ENCODE data around the gene FLYWCH1. TPM values are rescaled to one million over a fixed set of nuclear protein-coding genes. Genes with fewer than 3 reads are reported as not detected.

FLYWCH1 gene
- total RNA-seq, 2 donors from 2014 or later: 31.5 to 37.8 TPM

GRCh38 chr16:2882650-2883457 is 28.9 kb upstream of the FLYWCH1 start, which contains the start of gene FLYWCH2:
TSS of gene FLYWCH2 (plus strand) at chr16:2883215. CDS start at chr16:2896450, 13,235 bp downstream.
- H3K9me3 ChIP-seq: no peaks in the 10 kb centered on the region
- no peak for TF ChIP-seq CTCF (IDR thresholded peaks at IDR 0.05)
- H3K27me3 ChIP-seq: no peaks in the 10 kb centered on the region

GRCh38 chr16:2883458-2883908 is 28.2 kb upstream of the FLYWCH1 start:
- no peaks in the 10 kb centered on the region for H3K27me3 ChIP-seq
- peaks cover 0 to 8% of the 10 kb centered on the region in 2 donors for H3K4me1 ChIP-seq
- peak overlapping the region; percentile 73 to 95 for H3K4me3 ChIP-seq
- no peaks in the 10 kb centered on the region for H3K9me3 ChIP-seq
- TF ChIP-seq CTCF (IDR thresholded peaks at IDR 0.05): no peak
- peak overlapping the region; percentile 94 to 98 for H3K27ac ChIP-seq
- H3K36me3 ChIP-seq: no peaks in the 10 kb centered on the region
- no peak for DNase-seq (ENCODE audit: low spot score)

More at GRCh38 chr16:2882650-2883457, 28.9 kb upstream of the FLYWCH1 start, which contains the start of gene FLYWCH2:
- Histone ChIP-seq H3K4me3 (peak within 1 kb of the TSS; percentile 73 to 95), H3K36me3 (no peaks in the 10 kb centered on the region), H3K4me1 (peaks cover 0 to 8% of the 10 kb centered on the region in 2 donors), H3K27ac (peak within 1 kb of the TSS; percentile 94 to 98)
- DNase-seq (ENCODE audit: low spot score): peak; percentile 99

GRCh38 chr16:2884041-2884451 is 27.7 kb upstream of the FLYWCH1 start:
- H3K4me3 ChIP-seq: peak overlapping the region; percentile 73 to 95
- H3K27me3 ChIP-seq: no peaks in the 10 kb centered on the region
- no peak for DNase-seq (ENCODE audit: low spot score)
- TF ChIP-seq CTCF (IDR thresholded peaks at IDR 0.05): no peak
- no peaks in the 10 kb centered on the region for H3K9me3 ChIP-seq
- peaks cover 0 to 8% of the 10 kb centered on the region in 2 donors for H3K4me1 ChIP-seq
- H3K36me3 ChIP-seq: no peaks in the 10 kb centered on the region
- peak overlapping the region; percentile 94 to 98 for H3K27ac ChIP-seq

GRCh38 chr16:2894231-2894630 is 17.5 kb upstream of the FLYWCH1 start:
- TF ChIP-seq CTCF (IDR thresholded peaks at IDR 0.05): no peak
- Histone ChIP-seq H3K9me3 (no peaks in the 10 kb centered on the region), H3K4me1 (peaks cover 0 to 12% of the 10 kb centered on the region in 2 donors), H3K27ac (no peak overlapping the region), H3K4me3 (no peak overlapping the region), H3K27me3 (no peaks in the 10 kb centered on the region), H3K36me3 (peaks cover 12% of the 10 kb centered on the region)
- no peak for DNase-seq (ENCODE audit: low spot score)

- H3K9me3 ChIP-seq: no peaks in the 10 kb centered on the region
- no peak overlapping the region for H3K27ac ChIP-seq
- H3K4me3 ChIP-seq: no peak overlapping the region
- peaks cover 0 to 12% of the 10 kb centered on the region in 2 donors for H3K4me1 ChIP-seq
- no peak for DNase-seq (ENCODE audit: low spot score)
- TF ChIP-seq CTCF (IDR thresholded peaks at IDR 0.05): no peak
- H3K27me3 ChIP-seq: no peaks in the 10 kb centered on the region
- H3K36me3 ChIP-seq: peaks cover 12% of the 10 kb centered on the region
Observed at GRCh38 chr16:2895813-2896212, 15.9 kb upstream of the FLYWCH1 start.

Measured in right atrium auricular region (tissue), 2 donors.